ENCODE data around the gene RAB14. TPM values are rescaled to one million over a fixed set of nuclear protein-coding genes. Genes with fewer than 3 reads are reported as not detected.

Gene RAB14
- polyA plus RNA-seq, 1 donor from 2014 or later, result 94.5 TPM

GRCh38 chr9:121221664-121222055 lies 20.0 kb upstream of the RAB14 start:
- H3K9ac ChIP-seq (ENCODE audit: low read length), result no peak overlapping the region
- no peak overlapping the region for H2AFZ ChIP-seq (ENCODE audit: low read depth, low read length)

GRCh38 chr9:121220996-121221663 lies 19.5 kb upstream of the RAB14 start:
- Histone ChIP-seq H3K4me2 (ENCODE audit: low read length) (no peak overlapping the region), H3K9ac (ENCODE audit: low read length) (no peak overlapping the region), H3K27ac (ENCODE audit: low read length) (no peak overlapping the region), H3K9me2 (ENCODE audit: insufficient read depth, low read length) (no peaks in the 10 kb centered on the region), H3K27me3 (ENCODE audit: insufficient read depth, low read depth, low read length) (no peaks in the 10 kb centered on the region), H3F3A (ENCODE audit: insufficient read depth, low read length, poor library complexity, severe bottlenecking) (no peaks in the 10 kb centered on the region), H2AFZ (ENCODE audit: low read depth, low read length) (no peak overlapping the region), H3K36me3 (ENCODE audit: insufficient read depth, low read length) (no peaks in the 10 kb centered on the region), H3K79me2 (replicated peaks; ENCODE audit: insufficient read depth, low read length) (no peaks in the 10 kb centered on the region), H3K9me3 (ENCODE audit: low read length) (no peaks in the 10 kb centered on the region), H4K20me1 (ENCODE audit: insufficient read depth) (no peaks in the 10 kb centered on the region), H3K4me3 (ENCODE audit: low read length) (no peak overlapping the region)
- TF ChIP-seq REST (IDR thresholded peaks at IDR 0.05; ENCODE audit: borderline replicate concordance) (no peak), EZH2 (IDR thresholded peaks at IDR 0.05; ENCODE audit: borderline replicate concordance, insufficient read depth, low read length, poor library complexity, severe bottlenecking) (no peak), CTCF (IDR thresholded peaks at IDR 0.05; ENCODE audit: poor library complexity, severe bottlenecking) (no peak), RAD21 (conservative IDR thresholded peaks at IDR 0.05) (no peak), EP300 (conservative IDR thresholded peaks at IDR 0.05; ENCODE audit: poor library complexity, severe bottlenecking) (no peak)

More at GRCh38 chr9:121221664-121222055, 20.0 kb upstream of the RAB14 start:
- no peaks in the 10 kb centered on the region for H3K79me2 ChIP-seq (replicated peaks; ENCODE audit: insufficient read depth, low read length)
- no peak overlapping the region for H3K27ac ChIP-seq (ENCODE audit: low read length)
- H3F3A ChIP-seq (ENCODE audit: insufficient read depth, low read length, poor library complexity, severe bottlenecking), result no peaks in the 10 kb centered on the region
- H3K4me2 ChIP-seq (ENCODE audit: low read length), result no peak overlapping the region
- no peaks in the 10 kb centered on the region for H3K9me2 ChIP-seq (ENCODE audit: insufficient read depth, low read length)
- no peak overlapping the region for H3K4me3 ChIP-seq (ENCODE audit: low read length)
- H3K36me3 ChIP-seq (ENCODE audit: insufficient read depth, low read length), result no peaks in the 10 kb centered on the region
- no peak for TF ChIP-seq EP300 (conservative IDR thresholded peaks at IDR 0.05; ENCODE audit: poor library complexity, severe bottlenecking)
- TF ChIP-seq POLR2AphosphoS5 (IDR thresholded peaks at IDR 0.05), result no peak
- TF ChIP-seq REST (IDR thresholded peaks at IDR 0.05; ENCODE audit: borderline replicate concordance), result no peak
- TF ChIP-seq CTCF (IDR thresholded peaks at IDR 0.05; ENCODE audit: poor library complexity, severe bottlenecking), result no peak
- TF ChIP-seq RAD21 (conservative IDR thresholded peaks at IDR 0.05), result no peak
- TF ChIP-seq TAF1 (IDR thresholded peaks at IDR 0.05; ENCODE audit: low read depth), result no peak
- TF ChIP-seq MXI1 (conservative IDR thresholded peaks at IDR 0.05; ENCODE audit: poor library complexity, severe bottlenecking), result no peak
- no peak for TF ChIP-seq SMC3 (conservative IDR thresholded peaks at IDR 0.05; ENCODE audit: poor library complexity)
- TF ChIP-seq EZH2 (IDR thresholded peaks at IDR 0.05; ENCODE audit: borderline replicate concordance, insufficient read depth, low read length, poor library complexity, severe bottlenecking), result no peak
- no peaks in the 10 kb centered on the region for H3K9me3 ChIP-seq (ENCODE audit: low read length)
- no peaks in the 10 kb centered on the region for H4K20me1 ChIP-seq (ENCODE audit: insufficient read depth)
- H3K27me3 ChIP-seq (ENCODE audit: insufficient read depth, low read depth, low read length), result no peaks in the 10 kb centered on the region
